GM12864 (cell line): Measurements from ENCODE around the gene RSL24D1.

ENCODE experiments used
- DNase-seq: peaks from one replicate; pipeline ENCODE4 v3.0.0-alpha.2; 2011; ENCODE audit warnings: low read depth
- H3K4me3 ChIP-seq: 2 replicates; pipeline ENCODE4 v1.5.1; 2011; ENCODE audit warnings: mild to moderate bottlenecking, low read depth, low read length, control low read depth
- TF ChIP-seq, protein P1 (sequence below): IDR thresholded peaks from 2 replicates; pipeline ENCODE4 v1.5.1; 2011; ENCODE audit warnings: low read depth, mild to moderate bottlenecking, moderate library complexity, low read length, control low read depth, inconsistent platforms; ENCODE audit errors: missing control alignments

RSL24D1 gene

DNA sequence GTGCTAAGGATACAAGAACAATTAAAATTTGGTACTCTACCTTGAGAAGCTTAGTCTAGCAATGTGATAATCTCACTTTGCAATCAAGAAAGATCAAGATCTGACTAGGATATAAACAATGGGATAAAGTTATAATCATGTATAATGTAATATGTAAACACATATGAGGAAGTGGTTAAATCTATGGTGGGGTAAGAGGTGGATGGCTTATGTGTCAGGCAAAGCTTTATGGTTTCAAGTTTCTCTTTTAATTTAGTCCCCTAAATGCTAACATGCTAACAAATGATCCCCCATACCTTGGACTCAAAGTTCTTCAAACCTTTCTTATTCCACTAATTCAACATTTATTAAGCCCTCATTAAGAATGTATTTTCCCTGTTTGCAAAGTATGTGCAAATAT lies 2.5 kb downstream of the RSL24D1 start:
- H3K4me3 ChIP-seq = no peak overlapping the region
- TF ChIP-seq, protein P1, sequence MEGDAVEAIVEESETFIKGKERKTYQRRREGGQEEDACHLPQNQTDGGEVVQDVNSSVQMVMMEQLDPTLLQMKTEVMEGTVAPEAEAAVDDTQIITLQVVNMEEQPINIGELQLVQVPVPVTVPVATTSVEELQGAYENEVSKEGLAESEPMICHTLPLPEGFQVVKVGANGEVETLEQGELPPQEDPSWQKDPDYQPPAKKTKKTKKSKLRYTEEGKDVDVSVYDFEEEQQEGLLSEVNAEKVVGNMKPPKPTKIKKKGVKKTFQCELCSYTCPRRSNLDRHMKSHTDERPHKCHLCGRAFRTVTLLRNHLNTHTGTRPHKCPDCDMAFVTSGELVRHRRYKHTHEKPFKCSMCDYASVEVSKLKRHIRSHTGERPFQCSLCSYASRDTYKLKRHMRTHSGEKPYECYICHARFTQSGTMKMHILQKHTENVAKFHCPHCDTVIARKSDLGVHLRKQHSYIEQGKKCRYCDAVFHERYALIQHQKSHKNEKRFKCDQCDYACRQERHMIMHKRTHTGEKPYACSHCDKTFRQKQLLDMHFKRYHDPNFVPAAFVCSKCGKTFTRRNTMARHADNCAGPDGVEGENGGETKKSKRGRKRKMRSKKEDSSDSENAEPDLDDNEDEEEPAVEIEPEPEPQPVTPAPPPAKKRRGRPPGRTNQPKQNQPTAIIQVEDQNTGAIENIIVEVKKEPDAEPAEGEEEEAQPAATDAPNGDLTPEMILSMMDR = no peak
- DNase-seq = no peak

DNA sequence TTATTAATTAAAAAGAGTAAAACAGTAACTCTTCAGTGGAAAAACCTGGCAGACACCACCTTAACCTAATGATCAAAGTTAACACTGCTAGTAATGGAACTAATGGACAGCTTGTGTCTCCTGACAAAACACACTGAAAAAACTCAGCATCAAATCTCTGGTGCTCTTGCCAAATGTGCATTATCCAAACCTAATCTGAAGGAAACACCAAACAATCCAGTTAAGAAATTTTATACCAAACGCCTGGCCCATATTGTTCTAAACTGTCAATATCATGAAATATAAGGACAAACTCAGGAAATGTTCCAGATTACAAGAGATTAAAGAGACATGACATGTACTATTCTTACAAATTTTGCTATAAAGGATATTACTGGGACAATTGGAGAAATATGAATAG lies 10.4 kb downstream of the RSL24D1 start:
- DNase-seq = no peak
- H3K4me3 ChIP-seq = no peak overlapping the region
- TF ChIP-seq, protein P1 = no peak

DNA sequence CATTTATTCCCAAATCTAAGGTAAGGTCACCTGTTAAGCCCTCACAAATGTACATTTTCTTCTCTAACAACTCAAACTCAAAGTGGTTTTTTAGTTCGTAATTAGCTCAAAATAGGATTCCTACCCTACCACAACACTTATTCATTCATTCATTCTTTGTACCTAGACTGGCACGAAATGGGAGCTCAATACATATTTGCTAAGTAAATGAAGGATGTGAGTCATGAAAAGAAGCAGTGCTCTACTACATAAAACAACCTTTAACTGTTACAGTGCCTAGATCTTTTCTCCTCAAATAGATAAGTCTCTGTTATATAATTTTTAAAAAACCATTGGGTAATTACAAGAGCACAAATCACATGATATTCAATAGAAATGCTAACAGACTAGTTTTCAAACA lies 13.1 kb downstream of the RSL24D1 start:
- no peak overlapping the region for H3K4me3 ChIP-seq
- TF ChIP-seq, protein P1 = no peak
- no peak for DNase-seq

DNA sequence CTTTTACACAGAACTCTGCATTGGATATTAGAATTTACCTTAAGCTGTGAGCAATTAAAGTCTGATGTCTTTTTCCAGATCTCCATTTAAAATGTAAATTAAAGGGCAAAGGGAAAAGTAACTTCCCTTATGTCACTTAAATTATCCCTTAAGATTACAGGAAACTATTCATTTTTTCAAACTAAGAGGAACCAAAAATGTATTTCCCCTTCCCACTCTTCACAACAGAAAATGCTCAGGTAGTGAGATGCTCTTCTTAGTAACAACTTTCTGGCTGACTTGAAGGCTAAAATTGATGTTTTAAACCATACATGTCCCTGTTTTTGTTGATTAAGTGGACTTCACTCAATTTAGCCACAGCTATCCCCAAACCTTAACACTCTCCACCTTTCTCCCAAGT lies 17.6 kb downstream of the RSL24D1 start:
- TF ChIP-seq, protein P1 = no peak
- no peak for DNase-seq
- H3K4me3 ChIP-seq = no peak overlapping the region

DNA sequence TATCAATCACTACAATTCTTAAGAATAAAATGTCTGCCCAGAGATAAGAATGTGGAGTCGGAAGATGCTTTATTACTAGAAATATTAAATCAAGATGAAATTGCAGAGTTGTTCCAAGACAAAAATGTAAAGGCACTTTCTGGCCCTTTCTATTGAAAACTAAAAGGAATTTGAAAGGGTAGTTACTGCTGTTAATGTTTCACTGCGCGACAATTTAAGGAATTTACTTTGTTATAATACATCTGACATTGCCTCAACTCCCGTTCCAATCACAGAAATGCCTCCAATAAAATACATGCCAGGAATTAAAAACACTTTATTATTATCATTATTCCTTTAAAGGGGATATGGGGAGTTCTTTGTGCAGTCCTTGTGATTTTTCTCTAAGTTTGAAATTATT lies 26.4 kb downstream of the RSL24D1 start:
- no peak for DNase-seq
- H3K4me3 ChIP-seq = no peak overlapping the region
- TF ChIP-seq, protein P1 = no peak

DNA sequence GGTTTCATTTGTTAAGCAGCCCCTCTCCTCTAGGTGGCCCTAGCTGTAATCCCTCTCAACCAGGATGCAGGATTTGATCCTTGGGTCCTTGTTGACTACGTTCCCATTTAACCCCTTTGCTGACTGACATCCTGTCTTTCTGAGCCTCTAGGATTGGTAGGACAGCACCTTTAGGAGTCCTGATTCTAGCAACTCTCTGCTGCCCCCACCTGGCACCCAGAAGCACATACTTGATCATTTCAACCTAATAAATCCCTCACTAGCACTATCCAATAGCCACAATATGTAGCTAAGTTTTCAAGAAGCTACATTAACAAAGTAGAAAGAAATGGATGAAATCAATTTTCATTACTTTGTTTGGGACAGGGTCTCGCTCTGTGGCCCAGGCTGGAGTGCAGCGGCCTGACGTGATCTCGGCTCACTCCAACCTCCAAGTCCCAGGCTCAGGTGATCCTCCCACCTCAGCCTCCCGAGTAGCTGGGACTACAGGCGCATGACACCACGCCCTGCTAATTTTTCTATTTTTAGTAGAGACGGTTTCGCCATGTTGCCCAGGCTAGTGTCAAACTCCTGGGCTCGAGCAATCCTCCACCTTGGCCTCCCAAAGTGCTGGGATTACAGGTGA lies 28.3 kb downstream of the RSL24D1 start:
- TF ChIP-seq, protein P1 = peak; percentile 86
- DNase-seq = peak; percentile 36

DNA sequence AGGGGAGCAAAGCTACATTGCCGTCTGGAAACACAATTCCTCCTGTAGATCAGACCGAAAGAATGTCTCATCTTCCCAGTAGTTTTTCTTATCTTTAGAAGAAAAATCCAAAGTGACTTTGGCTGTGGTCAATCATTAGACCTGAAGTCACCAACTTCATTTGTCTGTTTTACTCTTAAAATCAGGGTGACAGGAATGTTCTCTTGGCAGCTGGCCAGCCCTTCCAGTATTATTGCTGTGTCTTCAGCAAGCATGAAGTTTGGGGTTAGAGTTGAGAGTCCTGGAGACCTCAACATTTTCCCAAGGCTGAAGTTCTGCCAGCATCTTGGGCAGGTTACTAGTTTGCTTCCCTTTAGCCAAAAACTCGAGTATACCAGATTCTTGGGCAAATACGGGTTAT lies 32.5 kb downstream of the RSL24D1 start:
- no peak overlapping the region for H3K4me3 ChIP-seq
- TF ChIP-seq, protein P1 = no peak
- no peak for DNase-seq

More for the DNA sequence above, 28.3 kb downstream of the RSL24D1 start:
- no peak overlapping the region for H3K4me3 ChIP-seq
